ENCODE results near the gene ADIRF.
"Not testable (repeated sequence)": the region's sequence is repeated elsewhere in the genome, so short reads cannot be mapped to it uniquely, and the experiment has no call there.

Gene ADIRF

GRCh38 chr10:86981020-86981419 lies 12.7 kb downstream of the ADIRF start:
- not testable (repeated sequence) for DNase-seq

- DNase-seq: no peak
These were observed 13.4 kb downstream of the ADIRF start for GRCh38 chr10:86981716-86982115.

- DNase-seq: not testable (repeated sequence)
These were observed 16.2 kb downstream of the ADIRF start for GRCh38 chr10:86984498-86984897.

GRCh38 chr10:86988520-86988919 lies 20.2 kb downstream of the ADIRF start:
- DNase-seq: no peak

- DNase-seq: not testable (repeated sequence)
These were observed 23.1 kb downstream of the ADIRF start for GRCh38 chr10:86991362-86991761.

- no peak for DNase-seq
These were observed 24.2 kb downstream of the ADIRF start for GRCh38 chr10:86992456-86992855.

- DNase-seq: no peak
These were observed 24.6 kb downstream of the ADIRF start for GRCh38 chr10:86992929-86993328.

GRCh38 chr10:86999802-87000403 lies 31.6 kb downstream of the ADIRF start:
- DNase-seq: not testable (repeated sequence)

- DNase-seq: no peak
These were observed 32.2 kb downstream of the ADIRF start for GRCh38 chr10:87000491-87000890.

- DNase-seq: not testable (repeated sequence)
These were observed 38.8 kb downstream of the ADIRF start for GRCh38 chr10:87007124-87007523.

- not testable (repeated sequence) for DNase-seq
These were observed 39.4 kb downstream of the ADIRF start for GRCh38 chr10:87007674-87008073.

GRCh38 chr10:87008303-87008702 lies 40.0 kb downstream of the ADIRF start:
- DNase-seq: not testable (repeated sequence)

- not testable (repeated sequence) for DNase-seq
These were observed 40.9 kb downstream of the ADIRF start for GRCh38 chr10:87009134-87009696.

- not testable (repeated sequence) for DNase-seq
These were observed 45.2 kb downstream of the ADIRF start for GRCh38 chr10:87013528-87013927.

- not testable (repeated sequence) for DNase-seq
These were observed 46.9 kb downstream of the ADIRF start for GRCh38 chr10:87014986-87015716.

- DNase-seq: not testable (repeated sequence)
These were observed 49.8 kb downstream of the ADIRF start for GRCh38 chr10:87018127-87018526.

- DNase-seq: not testable (repeated sequence)
These were observed 50.8 kb downstream of the ADIRF start for GRCh38 chr10:87019066-87019465.

- not testable (repeated sequence) for DNase-seq
These were observed 51.2 kb downstream of the ADIRF start for GRCh38 chr10:87019504-87019903.

GRCh38 chr10:87020056-87020455 lies 51.8 kb downstream of the ADIRF start, which contains the start of gene FAM25A:
TSS of gene FAM25A (plus strand) at chr10:87020294. CDS start at chr10:87020325, 31 bp downstream.
- not testable (repeated sequence) for DNase-seq

Data from NCI-H2081 treated with DMSO at 0.1 percent for 48 hours (cell line).